T-helper 1 cell (primary cell): Measurements from ENCODE around the gene STK39.

Source experiments
- DNase-seq, 5 donors: peaks; one replicate each; pipeline ENCODE4 v3.0.0-alpha.2; 2012 to 2020

Gene STK39

DNA sequence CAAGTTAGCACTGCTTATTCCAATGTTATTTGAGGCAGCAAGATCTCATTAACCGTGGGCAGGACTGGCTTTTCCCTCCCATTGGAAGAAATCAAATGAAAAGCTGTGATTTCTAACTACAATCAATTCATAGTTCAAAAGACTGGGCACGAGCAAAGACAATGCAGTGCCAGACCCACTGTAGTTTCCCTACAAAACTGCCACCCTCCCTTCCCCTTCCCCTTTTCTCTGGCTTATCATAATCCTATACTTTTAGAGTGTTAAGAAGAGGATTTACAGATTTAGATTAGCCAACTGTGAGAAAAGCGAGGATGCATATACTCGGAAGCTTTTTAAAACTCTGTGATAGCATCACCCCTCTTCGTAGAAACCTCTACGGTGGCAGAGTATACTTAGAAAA is 260.4 kb downstream of the STK39 start:
- no peak for DNase-seq

DNA sequence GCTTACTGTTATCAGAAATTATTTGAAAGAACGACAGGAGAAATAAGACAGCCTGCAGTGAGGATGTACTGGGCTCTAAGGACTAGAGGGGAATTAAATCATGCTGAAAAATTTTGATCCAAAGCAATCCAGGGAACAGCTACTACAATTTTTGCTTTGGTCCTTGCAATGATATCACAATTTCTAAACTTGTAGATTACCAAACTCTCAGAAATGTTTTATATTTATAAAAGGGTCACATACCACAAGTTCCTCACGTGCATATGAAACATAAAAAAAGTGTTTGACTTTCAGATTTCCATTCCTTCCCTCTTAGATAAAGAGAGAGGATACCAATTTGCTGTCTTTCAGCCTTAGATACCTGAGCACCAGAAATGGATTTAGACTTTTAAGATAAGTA is 261.2 kb downstream of the STK39 start:
- DNase-seq, result no peak

DNA sequence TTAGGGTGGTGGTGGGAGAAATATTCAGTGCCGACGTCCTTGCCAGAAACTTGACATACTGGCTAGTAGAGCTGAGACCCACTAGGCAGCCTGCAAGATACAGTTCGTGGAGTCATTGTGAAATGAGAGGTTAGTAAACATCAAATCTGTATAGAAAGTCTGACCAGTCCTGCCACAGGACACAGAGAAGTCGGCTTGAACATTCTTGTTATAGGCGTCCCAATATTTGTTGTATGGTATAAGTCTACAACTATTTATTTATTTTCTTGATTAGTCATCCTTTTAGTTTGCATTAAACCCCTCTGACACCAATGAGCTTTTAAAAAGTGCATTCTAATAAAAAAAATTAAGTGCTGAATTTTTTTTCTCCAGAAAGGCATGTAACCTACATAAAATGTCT is 265.4 kb downstream of the STK39 start:
- no peak for DNase-seq

DNA sequence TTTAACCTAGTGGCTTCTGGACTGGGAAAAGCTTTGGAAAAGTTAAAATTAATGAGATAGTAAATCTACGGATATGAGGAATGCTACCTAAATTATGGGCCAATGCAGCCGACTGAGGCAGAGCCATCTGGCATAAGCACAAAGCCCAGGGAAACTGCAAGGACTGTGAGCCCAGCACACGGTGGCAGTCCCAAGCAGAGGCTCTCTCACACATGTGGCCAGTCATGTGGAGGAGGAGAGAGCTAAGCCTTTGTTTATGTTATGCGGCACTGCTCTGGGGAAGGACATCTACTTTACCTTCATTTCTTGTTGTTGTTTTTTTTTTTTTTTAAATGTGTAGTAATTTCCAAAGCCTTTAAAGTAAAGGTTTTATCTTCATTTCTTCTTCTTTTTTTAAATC is 267.0 kb downstream of the STK39 start:
- DNase-seq, result no peak

DNA sequence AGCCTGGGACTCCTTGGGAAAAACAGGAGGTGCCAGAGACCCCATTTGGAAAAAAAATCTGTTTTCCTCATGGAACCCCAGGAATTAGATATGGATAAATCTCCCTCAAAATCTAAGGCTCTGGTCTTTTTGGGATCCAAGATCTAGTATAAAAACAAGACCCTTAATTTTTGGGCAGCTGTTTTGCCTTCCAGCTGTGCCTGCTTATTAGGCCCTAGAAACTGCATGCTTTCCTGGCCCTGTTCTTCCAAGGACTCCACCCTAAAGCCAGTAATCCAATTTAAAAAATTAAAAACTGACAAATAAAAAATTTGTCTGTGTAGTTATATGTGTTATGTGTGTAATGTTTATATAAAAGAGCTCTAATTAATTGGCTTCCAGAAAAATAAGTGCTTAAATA is 274.6 kb downstream of the STK39 start:
- DNase-seq, result no peak

DNA sequence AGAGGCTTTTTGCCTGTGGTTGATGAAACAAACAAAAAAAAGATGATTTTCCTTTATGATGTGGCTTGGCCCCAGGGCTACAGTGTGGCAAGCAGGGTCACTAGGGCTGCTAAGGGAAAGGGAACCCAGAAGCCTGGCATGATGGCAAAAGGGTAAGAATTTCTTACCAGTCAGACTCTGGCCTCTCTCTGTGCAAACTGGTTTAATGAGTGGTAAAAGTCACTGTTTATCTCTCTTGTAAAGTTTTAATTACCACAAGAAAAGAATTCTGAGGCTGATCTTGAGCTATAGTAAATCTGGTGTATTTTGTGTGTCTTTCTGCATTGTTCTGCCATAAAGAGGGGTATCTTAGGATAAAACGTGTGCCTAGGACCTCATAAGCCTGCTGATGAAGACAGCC is 275.4 kb downstream of the STK39 start:
- no peak for DNase-seq

DNA sequence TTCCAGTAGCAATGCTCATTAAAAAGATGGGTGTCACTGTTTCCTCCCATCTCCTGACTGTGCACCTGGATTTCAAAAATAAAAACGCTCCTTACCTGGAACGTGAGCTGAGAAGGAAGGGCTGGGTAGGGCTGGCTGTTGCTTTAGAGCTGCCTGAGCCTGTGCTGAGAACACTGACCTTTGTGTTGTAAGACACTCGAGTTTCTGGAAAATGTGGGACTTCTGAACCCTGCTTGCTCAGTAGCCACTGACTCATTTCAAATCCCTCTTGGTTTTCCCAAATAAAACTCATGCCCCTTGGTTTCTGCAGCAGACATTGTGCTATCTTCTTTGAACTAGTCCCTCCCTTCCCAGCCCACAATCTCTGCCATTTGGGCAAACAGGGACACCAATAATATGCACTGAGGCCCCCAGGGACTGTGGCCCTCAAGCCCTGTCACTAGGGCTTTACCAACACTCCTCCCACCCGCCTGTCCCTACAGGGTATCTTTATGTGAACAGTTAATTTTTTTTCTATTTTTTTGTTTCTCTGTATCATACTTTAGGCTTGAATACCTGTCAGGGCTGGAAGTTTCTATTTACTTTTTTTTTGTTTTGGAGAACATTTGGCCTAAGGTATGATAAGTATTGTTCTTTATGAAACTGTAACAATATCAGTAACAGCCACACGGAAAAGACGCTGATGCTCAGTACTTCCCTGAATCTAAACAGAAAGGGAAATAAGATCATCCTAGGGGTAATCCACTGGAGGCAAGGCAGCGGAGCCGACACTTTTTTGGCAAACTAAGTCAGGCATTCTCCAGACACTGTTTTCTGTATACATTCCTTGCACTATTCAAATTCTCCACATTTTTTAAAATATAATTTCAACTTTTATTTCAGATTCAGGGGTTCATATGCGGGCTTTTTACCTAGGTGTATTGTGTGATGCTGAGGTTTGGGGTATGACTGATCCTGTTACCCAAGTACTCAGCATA is 280.2 kb downstream of the STK39 start:
- DNase-seq, result no peak

DNA sequence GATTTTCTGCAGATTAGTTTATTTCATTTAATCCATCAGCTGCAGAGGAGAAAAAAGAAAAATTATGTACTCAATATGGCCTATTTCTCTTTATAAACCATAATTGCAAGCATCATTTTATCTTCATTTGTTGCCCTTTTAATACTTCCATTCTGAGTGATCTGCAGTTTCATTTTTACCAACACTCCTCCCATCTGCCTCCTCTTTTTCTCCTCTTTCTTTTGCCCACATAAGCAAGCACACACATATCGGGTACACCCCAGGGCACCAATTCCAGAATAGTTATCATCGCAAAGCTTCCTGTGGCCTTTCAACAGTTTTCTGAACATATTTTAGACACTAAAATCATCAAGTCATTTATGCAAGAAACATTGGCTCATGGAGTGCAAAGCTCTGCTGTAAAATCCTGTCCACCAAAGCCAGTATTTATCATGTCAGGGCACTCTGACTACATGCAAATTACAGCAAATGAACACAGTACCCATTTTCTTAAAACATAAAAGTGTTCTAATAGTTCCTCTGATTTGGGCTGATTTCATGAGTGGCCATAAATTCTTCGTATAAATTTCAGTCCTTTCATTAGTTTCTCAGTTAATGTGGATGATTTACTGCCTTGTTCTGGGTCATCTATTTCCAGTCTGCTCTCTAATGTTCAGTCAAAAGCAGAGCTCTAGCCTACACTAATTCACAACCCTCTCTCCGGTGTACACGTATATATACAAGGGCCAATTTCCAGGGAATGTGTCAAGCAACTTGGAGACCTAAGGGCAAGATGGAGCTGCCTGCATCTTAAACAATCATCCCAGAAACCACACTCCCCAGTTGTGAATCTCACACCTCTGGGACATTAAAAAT is 281.3 kb downstream of the STK39 start:
- peak in 1 of 5 donors; percentile 5 for DNase-seq

DNA sequence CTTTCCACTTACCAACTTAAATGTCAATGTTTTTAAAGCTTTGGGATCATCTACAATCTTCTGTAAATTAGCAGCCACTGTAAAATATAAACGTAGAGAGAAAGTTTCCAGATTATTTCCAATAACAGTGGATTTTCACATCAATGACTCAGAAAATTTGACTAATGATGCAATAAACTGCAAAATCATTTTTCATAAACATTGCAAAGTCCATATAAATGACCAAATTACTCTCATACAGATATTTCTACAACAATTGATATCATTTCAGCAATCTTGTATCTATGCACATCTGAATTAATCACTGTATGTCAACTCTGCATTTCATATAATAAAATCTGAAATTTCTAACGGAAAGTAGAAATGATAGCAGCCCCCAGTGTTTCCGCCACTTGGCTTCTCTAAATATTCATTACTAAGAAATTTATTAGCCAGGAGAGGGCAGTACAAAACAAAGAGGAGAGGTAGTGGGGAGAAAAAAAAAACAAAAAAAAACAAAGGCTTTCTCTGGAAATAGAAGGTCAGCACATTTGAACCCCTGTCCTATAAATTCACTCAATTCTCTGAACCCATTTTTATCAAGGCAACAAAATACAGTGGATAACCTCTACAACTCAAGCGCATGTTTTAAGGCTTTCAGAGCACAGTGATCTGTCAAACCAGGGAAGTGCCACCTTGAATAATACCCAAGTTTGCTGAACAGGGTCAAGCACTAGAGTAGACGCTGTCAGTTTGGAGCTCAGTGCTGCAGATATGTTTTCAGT is 282.6 kb downstream of the STK39 start:
- DNase-seq, result no peak

DNA sequence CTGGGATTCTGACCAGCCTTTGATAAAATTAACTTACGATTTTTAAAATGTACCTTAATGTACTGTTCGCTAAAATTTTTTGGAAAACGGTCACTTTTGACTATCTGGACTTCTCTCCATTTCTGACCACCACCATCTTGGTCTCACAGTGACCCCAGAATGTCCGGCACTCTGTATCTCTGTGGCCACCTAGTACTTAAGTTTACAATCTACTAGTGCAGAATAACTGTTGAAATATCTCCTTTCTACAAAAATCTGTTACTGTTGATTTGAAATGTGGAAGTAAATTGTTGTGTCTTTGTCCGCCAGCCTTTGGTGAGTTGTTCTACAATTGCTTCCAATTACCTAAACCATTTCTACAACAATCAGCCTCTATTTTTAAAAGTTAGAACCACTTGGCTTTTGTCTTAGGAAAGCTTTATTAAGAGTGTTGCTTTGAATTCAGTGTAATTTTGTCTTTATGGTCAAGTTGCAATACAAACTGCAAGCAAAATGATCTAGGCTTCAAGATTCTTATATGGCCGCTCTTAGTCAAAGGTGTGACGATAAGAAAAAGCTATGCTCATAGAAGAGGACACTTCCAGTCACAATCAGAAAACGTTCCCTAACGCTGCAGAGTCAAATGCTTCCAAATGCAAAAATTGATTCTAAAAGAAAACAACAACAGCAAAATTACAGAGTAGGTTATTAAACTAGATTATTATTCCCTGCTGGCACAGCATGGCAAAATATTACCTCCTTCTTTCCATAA is 283.3 kb downstream of the STK39 start:
- DNase-seq, result no peak

DNA sequence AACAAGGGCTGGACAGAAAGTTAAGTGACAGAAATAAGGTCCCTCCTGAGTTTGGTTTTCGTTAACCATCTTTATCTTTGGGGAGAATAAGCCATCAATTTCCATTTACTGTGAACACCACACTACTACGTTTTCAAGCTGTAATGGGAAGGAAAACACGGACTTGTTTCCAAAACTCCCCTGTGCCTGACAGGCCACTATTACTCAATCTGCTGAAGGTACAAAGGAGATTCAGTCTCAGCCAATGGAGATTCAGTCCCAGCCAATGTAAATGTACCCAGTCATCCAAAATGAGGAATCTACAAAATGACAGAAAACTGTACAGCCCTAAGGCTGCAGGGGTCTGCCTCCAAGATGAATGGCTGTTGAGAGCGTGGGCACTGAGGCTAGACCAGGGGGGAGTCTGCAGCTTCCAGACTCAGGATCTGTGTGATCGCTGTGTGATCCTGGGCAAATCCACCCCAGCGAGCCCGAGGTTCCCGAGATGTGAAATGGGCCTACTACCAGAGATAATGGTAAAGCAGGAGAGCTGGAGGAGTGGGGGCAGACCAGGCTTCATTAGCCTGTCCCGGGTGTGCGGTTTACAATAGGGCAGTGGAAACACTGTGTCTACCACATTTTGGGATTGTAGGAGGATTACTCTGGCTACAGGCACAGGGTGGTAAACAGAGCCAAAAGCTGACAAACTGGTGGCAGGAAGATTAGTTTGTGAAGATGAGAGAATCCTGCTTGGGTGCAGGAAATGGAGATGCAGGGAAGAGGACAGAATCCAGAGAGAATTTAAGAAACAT is 284.8 kb downstream of the STK39 start:
- no peak for DNase-seq

DNA sequence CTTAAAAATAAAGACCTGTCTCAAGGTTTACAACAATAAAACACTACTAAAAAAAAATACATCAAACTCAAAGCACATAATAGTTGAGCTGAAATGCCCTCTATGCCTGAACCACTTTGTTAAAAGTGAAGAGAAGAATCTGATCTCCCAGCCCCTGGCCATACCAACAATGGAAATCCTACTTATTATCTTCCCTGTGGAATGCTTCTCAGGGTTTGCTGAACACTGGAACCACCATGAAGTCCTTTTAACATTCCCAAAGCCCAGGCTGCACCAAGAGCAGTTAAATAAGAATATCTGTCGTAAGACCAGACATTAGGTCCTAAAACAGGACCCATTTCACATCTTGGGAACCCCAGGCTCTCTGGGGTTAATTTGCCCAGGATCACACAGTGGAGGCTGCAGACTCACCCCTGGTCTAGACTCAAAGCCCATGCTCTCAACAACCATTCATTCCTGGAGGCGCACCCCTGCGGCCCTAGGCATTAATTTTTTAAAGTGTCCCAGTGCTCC is 285.8 kb downstream of the STK39 start:
- no peak for DNase-seq

DNA sequence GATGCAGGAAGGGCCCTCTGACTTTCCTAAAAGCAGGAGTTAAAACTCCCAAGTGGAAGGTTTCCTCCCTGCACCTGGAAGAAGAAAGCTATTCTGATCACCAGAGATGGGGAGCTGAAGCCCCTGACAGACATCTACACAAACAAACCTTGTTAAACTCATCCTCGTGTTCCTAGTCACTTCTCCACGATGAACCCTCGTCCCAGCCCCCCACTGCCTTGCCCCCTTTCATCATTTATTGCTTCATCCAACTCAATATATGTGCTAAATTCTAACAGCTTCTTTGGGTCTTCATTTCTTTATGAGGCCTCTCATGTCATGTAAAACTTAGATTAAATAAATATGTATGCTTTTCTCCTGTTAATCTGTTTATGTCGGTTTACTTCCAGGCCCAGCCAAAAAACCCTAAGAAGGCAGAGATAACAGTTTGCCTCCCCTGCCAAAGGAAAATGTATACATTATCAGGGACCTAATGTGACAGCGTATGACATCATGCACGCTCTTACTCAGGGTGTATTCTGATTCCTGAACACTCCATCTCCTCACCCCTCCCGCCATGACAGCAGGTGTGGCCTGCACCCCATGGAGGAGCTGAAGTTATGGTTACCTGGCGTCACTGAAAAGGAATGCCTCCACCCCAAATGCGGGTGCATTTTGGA is 287.2 kb downstream of the STK39 start:
- no peak for DNase-seq

DNA sequence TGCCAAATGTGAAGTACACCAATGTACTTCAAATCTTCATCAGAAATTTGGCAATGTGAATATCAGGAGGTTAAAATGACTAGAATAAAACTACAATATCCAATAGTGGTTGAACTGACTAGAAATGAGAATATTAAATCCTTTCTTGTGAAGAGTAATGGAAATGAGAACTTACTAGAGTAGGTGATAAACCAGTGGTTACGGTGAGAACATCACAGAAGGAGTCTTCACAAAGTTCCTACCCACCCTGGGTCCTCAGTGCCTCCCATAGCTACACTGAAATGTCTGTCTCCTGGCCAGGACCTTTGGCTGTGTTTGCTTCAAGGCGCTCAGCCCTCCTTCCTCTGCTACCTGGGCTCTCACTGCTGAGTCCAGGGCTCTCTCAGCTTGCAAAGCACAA is 289.7 kb downstream of the STK39 start:
- DNase-seq, result no peak

DNA sequence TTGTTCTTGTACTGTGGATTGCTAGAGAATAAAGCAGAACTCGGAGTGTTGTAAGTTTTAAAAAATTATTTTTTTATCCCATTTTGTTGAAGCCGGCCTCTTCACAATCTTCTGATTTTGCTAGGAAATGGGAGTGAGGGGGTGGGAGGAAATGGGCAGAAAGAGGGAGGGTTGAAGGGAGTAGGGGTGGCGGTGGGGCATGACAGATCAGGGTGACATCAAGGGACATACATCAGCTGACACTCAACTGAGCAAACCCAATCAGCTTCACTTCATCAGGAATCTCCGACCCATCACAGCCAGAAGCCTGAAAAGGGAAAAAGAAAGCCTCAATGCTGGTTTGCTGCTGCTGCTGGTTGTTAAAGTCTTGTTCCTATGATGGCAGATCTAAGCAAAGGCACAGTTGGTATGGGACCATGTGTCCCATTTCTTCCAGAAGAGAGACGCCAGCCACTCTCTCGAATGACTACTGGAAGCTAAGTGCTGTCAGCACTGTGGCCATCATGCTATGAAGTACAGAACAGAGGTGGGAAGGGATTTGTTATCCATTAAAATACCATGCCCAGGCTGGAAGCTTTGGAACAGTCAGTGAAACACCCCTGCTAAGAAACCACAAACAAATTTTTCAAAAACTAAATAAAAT is 292.0 kb downstream of the STK39 start:
- no peak for DNase-seq

DNA sequence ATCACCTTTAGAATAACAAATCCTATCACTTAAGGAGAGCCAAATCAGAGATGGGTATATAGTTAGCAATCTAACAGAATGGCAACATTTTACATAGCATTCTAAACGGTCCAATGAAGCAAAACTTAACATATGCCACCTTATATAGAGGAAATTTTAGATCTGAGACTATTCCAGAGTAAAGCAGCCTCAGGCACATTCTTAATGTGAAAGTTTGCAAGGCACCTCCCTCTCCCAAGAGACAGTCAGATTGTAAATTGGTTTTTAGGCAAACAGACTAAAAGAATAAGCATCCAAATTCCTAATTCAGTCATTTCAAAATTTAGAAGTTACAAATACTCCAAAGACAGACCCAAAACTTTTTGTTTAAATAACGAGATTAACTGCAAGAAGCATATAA is 292.9 kb downstream of the STK39 start:
- no peak for DNase-seq

DNA sequence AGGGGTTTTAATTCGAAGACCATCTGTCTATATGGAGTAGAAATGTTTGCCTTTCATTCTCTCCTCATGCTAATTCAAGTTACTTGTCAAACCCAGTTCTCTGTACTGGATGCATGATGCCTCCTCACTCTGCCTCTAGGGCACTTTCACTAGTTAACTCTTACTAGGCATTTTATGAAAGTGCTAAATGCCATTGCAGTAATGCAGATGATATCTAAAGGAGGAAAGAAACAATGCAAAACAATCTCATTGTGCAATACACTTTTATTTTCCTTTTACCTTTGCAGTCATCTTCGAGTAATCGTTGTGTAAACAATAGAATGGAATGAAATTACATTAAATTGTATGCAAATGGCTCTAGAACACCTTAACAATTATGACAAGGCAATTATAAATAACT is 293.6 kb downstream of the STK39 start:
- no peak for DNase-seq

DNA sequence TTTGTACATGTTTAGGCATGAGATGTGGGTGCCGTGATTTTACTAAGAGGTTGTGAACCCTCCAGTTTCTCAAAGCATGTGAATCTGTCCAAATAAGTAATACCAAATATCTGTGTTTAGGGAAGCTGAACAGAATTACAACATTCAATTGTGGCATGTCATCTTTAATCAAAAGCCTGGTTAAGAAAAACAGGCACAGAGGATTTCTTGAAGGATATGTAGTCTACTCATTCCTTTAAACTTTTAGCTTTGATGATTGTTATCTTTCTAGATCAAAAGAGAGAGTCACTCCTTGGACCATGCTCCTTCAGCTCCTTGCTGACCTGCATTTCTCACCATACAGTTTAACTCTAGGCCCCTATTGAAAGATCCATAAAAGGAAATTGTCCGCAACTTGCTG is 296.8 kb downstream of the STK39 start:
- no peak for DNase-seq

DNA sequence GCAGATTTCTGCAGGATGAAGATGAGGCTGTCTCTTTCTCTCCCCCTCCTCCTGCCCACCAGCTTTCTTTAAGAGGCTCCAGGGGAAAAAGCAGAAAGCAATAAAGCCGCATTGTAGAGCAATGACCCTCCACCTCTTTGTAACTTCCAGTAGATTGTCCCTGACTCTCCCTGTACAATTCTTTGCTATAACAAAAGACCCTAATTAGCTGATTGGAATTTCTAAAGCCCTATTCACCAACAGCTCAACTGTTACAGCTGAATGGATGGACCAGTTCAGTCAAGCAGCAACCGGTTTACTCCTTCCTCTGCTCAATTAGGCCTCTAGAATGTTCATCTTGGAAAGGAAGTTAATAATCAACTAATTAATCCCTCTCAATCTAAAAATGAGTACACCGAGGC is 301.0 kb downstream of the STK39 start:
- DNase-seq, result no peak
